GM12891 (cell line): ENCODE measurements around the gene MCOLN2.

Experiments
- DNase-seq: peaks from one replicate; pipeline ENCODE4 v3.0.0; 2011; ENCODE audit warnings: low spot score; ENCODE audit not compliant: insufficient read length
- FAIRE-seq: peaks from 2 replicates; lab custom pipeline; 2011; peaks lifted over from hg19 to GRCh38; lab: Jason Lieb, UNC
- PAX5 ChIP-seq: IDR thresholded peaks from 2 replicates; pipeline ENCODE4 v1.6.1; 2011; ENCODE audit warnings: low read length, moderate library complexity, mild to moderate bottlenecking; ENCODE audit not compliant: insufficient read depth, severe bottlenecking
- POLR2A ChIP-seq: IDR thresholded peaks from 2 replicates; pipeline ENCODE4 v1.6.1; 2011; ENCODE audit warnings: low read depth, low read length, control low read depth
- POLR2AphosphoS5 ChIP-seq: IDR thresholded peaks from 2 replicates; pipeline ENCODE4 v1.6.1; 2011; ENCODE audit warnings: low read depth, low read length, control low read depth
- POU2F2 ChIP-seq: IDR thresholded peaks from 2 replicates; pipeline ENCODE4 v1.6.1; 2011; ENCODE audit warnings: low read depth, mild to moderate bottlenecking, control low read depth, low read length, moderate library complexity
- SPI1 ChIP-seq: IDR thresholded peaks from 2 replicates; pipeline ENCODE4 v1.6.1; 2011; ENCODE audit warnings: low read depth, low read length, control low read depth
- TAF1 ChIP-seq: IDR thresholded peaks from 2 replicates; pipeline ENCODE4 v1.6.1; 2011; ENCODE audit warnings: low read depth, low read length, control low read depth

The MCOLN2 gene

DNA sequence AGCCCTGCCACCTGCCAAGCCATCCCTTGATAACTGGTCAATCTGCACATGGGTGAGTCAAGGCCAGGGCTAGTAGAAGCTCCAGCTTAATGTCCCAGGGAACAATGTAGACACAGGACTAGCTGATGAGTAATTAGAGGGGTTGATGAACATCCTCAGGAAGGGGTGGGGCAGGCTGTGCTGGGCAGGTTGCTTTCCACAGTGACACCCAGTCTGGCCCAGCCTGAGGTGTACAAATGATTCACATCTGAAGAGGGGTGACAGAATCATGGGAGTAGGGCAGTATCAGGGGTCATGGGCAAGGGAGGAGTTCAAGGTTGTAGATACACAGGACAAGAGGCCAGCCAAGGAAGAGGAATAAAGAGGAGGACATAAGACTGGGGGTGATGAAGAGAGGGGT lies 108.2 kb downstream of the MCOLN2 start:
- DNase-seq (no peak), FAIRE-seq (no peak)
- no peak for TF ChIP-seq TAF1
- no peak for TF ChIP-seq SPI1
- no peak for TF ChIP-seq POLR2A
- TF ChIP-seq POLR2AphosphoS5 = no peak
- TF ChIP-seq PAX5 = no peak
- TF ChIP-seq POU2F2 = no peak

DNA sequence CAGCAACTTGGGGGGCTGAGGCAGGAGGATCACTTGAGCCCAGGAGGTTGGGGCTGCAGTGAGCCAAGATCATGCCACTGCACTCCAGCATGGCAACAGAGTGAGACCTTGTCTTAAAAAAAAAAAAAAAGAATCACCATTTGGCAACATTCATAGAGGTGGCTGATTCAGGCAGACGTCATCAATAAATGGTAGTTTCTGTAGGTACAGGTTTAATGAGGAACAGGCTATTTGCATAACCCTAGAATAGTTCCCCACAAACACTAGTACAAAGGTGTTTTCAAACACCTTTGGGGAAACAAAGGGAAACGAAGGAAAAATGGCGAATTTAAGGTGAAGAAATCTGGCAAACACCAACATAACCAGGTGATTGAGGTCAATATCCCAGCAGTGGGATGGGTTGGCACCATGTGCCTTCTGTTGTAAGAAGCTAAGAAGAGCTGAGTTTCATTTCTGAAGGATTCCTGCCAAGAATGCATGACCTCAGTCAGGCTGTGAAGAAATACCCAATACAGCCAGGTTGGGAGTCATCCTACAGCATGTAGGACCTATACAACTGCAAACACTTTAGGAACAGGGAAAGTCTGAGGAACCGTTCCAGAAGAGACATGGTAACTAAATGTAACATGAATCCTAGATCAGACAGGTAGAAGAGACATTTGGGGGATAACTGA lies 109.5 kb downstream of the MCOLN2 start:
- no peak for FAIRE-seq
- no peak for DNase-seq
- TF ChIP-seq PAX5 = no peak
- no peak for TF ChIP-seq POLR2A
- no peak for TF ChIP-seq POLR2AphosphoS5
- TF ChIP-seq POU2F2 = no peak
- TF ChIP-seq SPI1 = no peak
- TF ChIP-seq TAF1 = no peak

DNA sequence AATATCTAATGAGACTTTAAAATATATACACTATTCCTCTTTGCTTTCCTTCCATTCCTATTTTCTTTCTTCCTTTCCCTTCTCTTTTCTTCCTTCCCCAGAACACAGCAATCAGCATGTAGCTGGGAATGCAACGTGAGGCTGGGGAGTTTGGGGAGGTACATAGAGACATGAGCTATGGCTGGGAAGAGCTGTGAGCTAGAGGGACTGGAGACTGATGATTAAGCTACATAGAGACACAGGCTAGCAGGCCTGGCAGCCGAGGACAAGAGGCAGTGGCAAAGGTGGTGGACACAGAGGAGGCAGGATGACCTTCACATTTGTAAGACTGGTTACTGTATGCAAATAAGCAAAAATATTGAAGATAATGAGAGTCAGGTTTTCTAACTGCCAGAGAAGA lies 111.4 kb downstream of the MCOLN2 start:
- DNase-seq = no peak
- TF ChIP-seq POLR2A (no peak), TAF1 (no peak), SPI1 (no peak), POLR2AphosphoS5 (no peak), PAX5 (no peak), POU2F2 (no peak)
- no peak for FAIRE-seq

GRCh38 chr1:84884671-84885389 lies 112.1 kb downstream of the MCOLN2 start:
- DNase-seq (no peak), FAIRE-seq (peak; percentile 38)
- TF ChIP-seq POLR2AphosphoS5 (no peak), POLR2A (no peak), SPI1 (no peak), PAX5 (no peak), TAF1 (no peak), POU2F2 (no peak)

DNA sequence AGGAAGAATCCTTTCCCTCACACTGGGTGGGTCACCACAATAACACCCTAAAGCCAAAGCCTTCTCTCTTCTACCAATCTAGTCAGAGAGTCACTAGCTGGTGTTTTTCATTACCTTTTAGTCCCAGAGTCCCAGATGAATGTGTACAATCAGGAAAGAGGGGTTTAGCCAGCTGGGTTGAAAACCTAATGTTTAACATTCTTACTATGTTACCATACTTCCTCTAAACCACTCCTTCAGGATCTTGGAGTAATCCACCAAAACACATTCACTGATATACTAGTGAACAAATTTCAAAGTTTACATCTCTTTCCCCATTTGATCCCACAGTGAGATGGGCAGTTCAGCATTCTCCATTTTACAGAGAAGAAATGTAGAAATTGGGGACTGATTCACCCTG lies 113.6 kb downstream of the MCOLN2 start:
- no peak for TF ChIP-seq POLR2AphosphoS5
- no peak for FAIRE-seq
- no peak for DNase-seq

DNA sequence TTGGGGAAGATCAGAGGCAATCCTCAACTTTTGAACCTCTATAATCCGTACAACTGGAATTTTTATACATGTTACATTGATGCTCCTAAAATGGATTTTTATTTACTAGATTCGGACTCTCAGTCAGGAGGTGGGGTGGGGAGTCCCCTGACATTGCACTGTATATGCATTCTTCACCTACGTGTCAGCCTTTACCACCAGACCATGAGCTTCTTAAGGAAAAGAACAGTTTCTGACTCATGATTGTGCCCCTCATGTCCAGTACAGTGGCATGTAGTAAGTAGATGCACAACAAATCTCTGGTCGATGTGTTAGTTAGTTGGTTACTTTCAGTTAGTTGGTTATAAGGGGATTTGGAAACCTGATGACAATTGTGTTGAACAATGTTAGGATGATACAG lies 119.3 kb downstream of the MCOLN2 start:
- TF ChIP-seq PAX5 (no peak), POLR2AphosphoS5 (no peak), POU2F2 (no peak), SPI1 (no peak), TAF1 (no peak), POLR2A (no peak)
- FAIRE-seq (no peak), DNase-seq (no peak)

DNA sequence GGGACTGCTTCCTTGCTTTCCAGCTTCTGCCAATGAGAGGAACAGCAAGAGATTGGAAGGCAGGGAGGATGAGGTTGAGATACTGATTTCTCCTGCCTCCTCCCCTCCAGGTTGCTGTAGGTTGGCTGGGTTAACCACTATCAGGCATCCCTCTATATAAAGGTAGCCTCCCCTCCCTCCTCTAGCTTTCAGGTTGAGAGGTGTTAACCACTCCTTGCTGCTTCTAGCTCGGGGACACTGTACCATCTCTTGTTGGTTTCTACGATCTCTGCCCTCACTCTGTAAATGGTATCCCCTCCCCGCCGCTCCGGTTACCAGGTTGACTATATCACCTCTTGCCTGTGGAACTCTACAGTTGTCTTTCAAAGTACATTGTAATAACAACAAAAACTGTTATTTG lies 120.6 kb downstream of the MCOLN2 start:
- FAIRE-seq (no peak), DNase-seq (no peak)
- TF ChIP-seq SPI1 (no peak), POLR2AphosphoS5 (no peak), PAX5 (no peak), TAF1 (no peak), POU2F2 (no peak)
